ENCODE measurements around the gene ROBO1. TPM values are rescaled to one million over a fixed set of nuclear protein-coding genes. Genes with fewer than 3 reads are reported as not detected.

The ROBO1 gene
- total RNA-seq, 6 experiments from 2014 or later: 1.1 to 7.2 (median 4.3) TPM

GRCh38 chr3:79057756-79058155 is 710.0 kb downstream of the ROBO1 start:
- ATAC-seq: no peak
- Histone ChIP-seq H3K27me3 (no peaks in the 10 kb centered on the region), H3K9me3 (no peaks in the 10 kb centered on the region), H3K4me3 (no peak overlapping the region), H3K27ac (no peak overlapping the region), H3K4me1 (no peaks in the 10 kb centered on the region), H3K36me3 (no peaks in the 10 kb centered on the region)
- intact Hi-C loops (cut with DNase I): no loop called here
- TF ChIP-seq CTCF (IDR thresholded peaks at IDR 0.05) (no peak), POLR2A (IDR thresholded peaks at IDR 0.05) (no peak)
- WGBS (ENCODE audit: insufficient coverage, low coverage, low lambda C conversion rate, missing lambda C conversion rate): 71% methylated on average over 3 of the region's 3 CpGs
- no peak for DNase-seq

DNA sequence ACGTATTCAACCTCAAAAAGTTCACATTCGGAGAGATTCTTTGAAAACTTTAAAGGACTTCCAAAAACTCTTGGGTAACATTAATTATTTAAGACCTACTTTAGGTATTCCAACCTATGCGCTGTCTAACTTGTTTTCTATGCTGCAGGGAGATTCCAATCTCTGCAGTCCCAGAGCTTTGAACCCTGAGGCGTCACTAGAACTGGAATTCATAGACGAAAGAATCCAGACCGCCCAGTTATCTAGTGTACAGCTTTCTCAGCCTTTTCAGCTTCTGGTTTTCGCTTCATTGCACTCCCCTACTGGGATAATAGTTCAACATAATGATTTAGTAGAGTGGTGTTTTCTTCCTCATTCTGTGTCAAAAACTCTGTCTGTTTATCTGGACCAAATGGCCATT is 711.3 kb downstream of the ROBO1 start:
- WGBS (ENCODE audit: insufficient coverage, low coverage, low lambda C conversion rate, missing lambda C conversion rate): 72% methylated on average over 7 of the region's 7 CpGs

DNA sequence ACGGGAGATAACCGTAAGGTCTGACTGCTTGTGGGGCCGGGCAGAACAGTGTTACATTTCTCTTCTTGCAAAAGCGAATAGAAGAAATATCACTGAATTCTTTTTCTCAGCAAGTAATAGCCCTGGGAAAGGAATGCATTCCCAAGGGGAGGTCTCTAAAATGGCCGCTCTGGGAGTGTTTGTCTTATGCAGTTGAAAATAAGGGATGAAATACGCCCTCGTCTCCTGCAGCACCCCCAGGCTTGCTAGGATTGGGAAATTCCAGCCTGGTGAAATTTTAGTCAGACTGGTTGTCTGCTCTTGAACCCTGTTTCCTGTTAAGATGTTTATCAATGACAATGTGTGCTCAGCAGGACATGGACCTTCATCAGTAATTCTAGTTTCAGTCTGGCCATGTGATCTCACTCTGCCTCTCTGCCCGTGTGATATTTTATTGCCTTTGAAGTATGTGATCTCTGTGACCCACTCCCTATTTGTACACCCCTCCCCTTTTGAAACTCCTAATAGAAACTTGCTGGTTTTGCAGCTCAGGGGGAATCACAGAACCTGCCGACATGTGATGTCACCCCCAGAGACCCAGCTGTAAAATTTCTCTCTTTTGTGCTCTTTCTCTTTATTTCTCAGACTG is 715.6 kb downstream of the ROBO1 start:
- TF ChIP-seq CTCF (IDR thresholded peaks at IDR 0.05) (no peak), POLR2A (IDR thresholded peaks at IDR 0.05) (no peak)
- H3K36me3 ChIP-seq: no peaks in the 10 kb centered on the region
- DNase-seq (no peak), ATAC-seq (no peak)
- WGBS (ENCODE audit: insufficient coverage, low coverage, low lambda C conversion rate, missing lambda C conversion rate): 83% methylated on average over 9 of the region's 9 CpGs
- H3K27ac ChIP-seq: no peak overlapping the region
- H3K27me3 ChIP-seq: no peaks in the 10 kb centered on the region
- intact Hi-C loops (cut with DNase I): no loop called here
- H3K4me1 ChIP-seq: no peaks in the 10 kb centered on the region
- no peaks in the 10 kb centered on the region for H3K9me3 ChIP-seq
- H3K4me3 ChIP-seq: no peak overlapping the region

More for the DNA sequence above, 711.3 kb downstream of the ROBO1 start:
- DNase-seq (no peak), ATAC-seq (no peak)
- no peak overlapping the region for H3K27ac ChIP-seq
- H3K4me3 ChIP-seq: no peak overlapping the region
- intact Hi-C loops (cut with DNase I): no loop called here
- no peaks in the 10 kb centered on the region for H3K36me3 ChIP-seq
- H3K27me3 ChIP-seq: no peaks in the 10 kb centered on the region
- H3K4me1 ChIP-seq: no peaks in the 10 kb centered on the region
- no peaks in the 10 kb centered on the region for H3K9me3 ChIP-seq
- TF ChIP-seq CTCF (IDR thresholded peaks at IDR 0.05): no peak
- no peak for TF ChIP-seq POLR2A (IDR thresholded peaks at IDR 0.05)

GRCh38 chr3:79047581-79047980 is 720.2 kb downstream of the ROBO1 start:
- intact Hi-C loops (cut with DNase I): no loop called here
- H3K4me1 ChIP-seq: no peaks in the 10 kb centered on the region
- no peak for TF ChIP-seq CTCF (IDR thresholded peaks at IDR 0.05)
- no peak for TF ChIP-seq POLR2A (IDR thresholded peaks at IDR 0.05)
- no peak overlapping the region for H3K27ac ChIP-seq
- H3K27me3 ChIP-seq: no peaks in the 10 kb centered on the region
- WGBS (ENCODE audit: insufficient coverage, low coverage, low lambda C conversion rate, missing lambda C conversion rate): 48% methylated on average over 4 of the region's 4 CpGs
- no peak overlapping the region for H3K4me3 ChIP-seq
- no peaks in the 10 kb centered on the region for H3K36me3 ChIP-seq
- DNase-seq (no peak), ATAC-seq (no peak)
- H3K9me3 ChIP-seq: no peaks in the 10 kb centered on the region

- H3K9me3 ChIP-seq: no peaks in the 10 kb centered on the region
- H3K27me3 ChIP-seq: no peaks in the 10 kb centered on the region
- no peaks in the 10 kb centered on the region for H3K4me1 ChIP-seq
- H3K4me3 ChIP-seq: no peak overlapping the region
- TF ChIP-seq CTCF (IDR thresholded peaks at IDR 0.05) (no peak), POLR2A (IDR thresholded peaks at IDR 0.05) (no peak)
- H3K36me3 ChIP-seq: no peaks in the 10 kb centered on the region
- H3K27ac ChIP-seq: no peak overlapping the region
- no peak for ATAC-seq
- no peak for DNase-seq
- intact Hi-C loops (cut with DNase I): no loop called here
Measured at GRCh38 chr3:79041621-79042020, 726.2 kb downstream of the ROBO1 start.

All from right lobe of liver (tissue), 6 donors.